Mucosa of rectum (tissue), 2 donors: ENCODE measurements around the gene CCNI2.

Experiments used
- H3K27ac ChIP-seq, 2 donors: one replicate each; pipeline ENCODE4 v1.7.0; 2013; ENCODE audit warnings: inconsistent platforms in 2 of 2, low read depth in 2 of 2, low read length in 2 of 2
- H3K27me3 ChIP-seq, 2 donors: one replicate each; pipeline ENCODE4 v1.7.0; 2013; ENCODE audit warnings: low read length in 2 of 2; ENCODE audit not compliant: control insufficient read depth in 2 of 2, insufficient read depth in 2 of 2
- H3K36me3 ChIP-seq, 2 donors: one replicate each; pipeline ENCODE4 v1.7.0; 2013; ENCODE audit warnings: low read length in 2 of 2; ENCODE audit not compliant: control insufficient read depth in 2 of 2, insufficient read depth in 2 of 2
- H3K4me1 ChIP-seq, 2 donors: one replicate each; pipeline ENCODE4 v1.7.0; 2013; ENCODE audit warnings: low read length in 2 of 2, mild to moderate bottlenecking in 1 of 2; ENCODE audit not compliant: control insufficient read depth in 2 of 2, insufficient read depth in 2 of 2
- H3K4me3 ChIP-seq, 2 donors: one replicate each; pipeline ENCODE4 v1.7.0; 2013; ENCODE audit warnings: low read length in 2 of 2
- H3K9ac ChIP-seq, 2 donors: one replicate each; pipeline ENCODE4 v1.7.0; 2013; ENCODE audit warnings: low read length in 2 of 2, low read depth in 1 of 2, mild to moderate bottlenecking in 1 of 2
- H3K9me3 ChIP-seq, 2 donors: one replicate each; pipeline ENCODE4 v1.7.0; 2013; ENCODE audit warnings: low read length in 2 of 2; ENCODE audit not compliant: control insufficient read depth in 2 of 2
- donor health status: healthy.
- donor health status: Normal muscosa, but diverticular disease.

Gene CCNI2

GRCh38 chr5:132778856-132779255 lies 31.6 kb downstream of the CCNI2 start:
- H3K4me3 ChIP-seq, result no peak overlapping the region
- H3K4me1 ChIP-seq, result peaks cover 19 to 22% of the 10 kb centered on the region in 2 donors
- no peak overlapping the region for H3K9ac ChIP-seq
- H3K9me3 ChIP-seq, result no peaks in the 10 kb centered on the region
- H3K27ac ChIP-seq, result no peak overlapping the region
- no peaks in the 10 kb centered on the region for H3K27me3 ChIP-seq
- H3K36me3 ChIP-seq, result no peaks in the 10 kb centered on the region

GRCh38 chr5:132779961-132780360 lies 32.7 kb downstream of the CCNI2 start:
- H3K9me3 ChIP-seq, result no peaks in the 10 kb centered on the region
- H3K9ac ChIP-seq, result no peak overlapping the region
- H3K27ac ChIP-seq, result no peak overlapping the region
- peaks cover 13 to 16% of the 10 kb centered on the region in 2 donors for H3K4me1 ChIP-seq
- H3K4me3 ChIP-seq, result no peak overlapping the region
- H3K36me3 ChIP-seq, result no peaks in the 10 kb centered on the region
- no peaks in the 10 kb centered on the region for H3K27me3 ChIP-seq

- no peaks in the 10 kb centered on the region for H3K27me3 ChIP-seq
- H3K4me1 ChIP-seq, result peaks cover 7 to 10% of the 10 kb centered on the region in 2 donors
- no peaks in the 10 kb centered on the region for H3K36me3 ChIP-seq
- no peak overlapping the region for H3K4me3 ChIP-seq
- no peak overlapping the region for H3K27ac ChIP-seq
- H3K9me3 ChIP-seq, result no peaks in the 10 kb centered on the region
- H3K9ac ChIP-seq, result no peak overlapping the region
Observed at GRCh38 chr5:132780577-132780976, 33.4 kb downstream of the CCNI2 start.

- H3K27me3 ChIP-seq, result no peaks in the 10 kb centered on the region
- H3K36me3 ChIP-seq, result no peaks in the 10 kb centered on the region
- H3K9me3 ChIP-seq, result no peaks in the 10 kb centered on the region
- H3K4me3 ChIP-seq, result no peak overlapping the region
- no peak overlapping the region for H3K27ac ChIP-seq
- H3K9ac ChIP-seq, result no peak overlapping the region
- H3K4me1 ChIP-seq, result peaks cover 2 to 7% of the 10 kb centered on the region in 2 donors
Observed at GRCh38 chr5:132781029-132781428, 33.8 kb downstream of the CCNI2 start.

GRCh38 chr5:132782101-132782500 lies 34.9 kb downstream of the CCNI2 start:
- Histone ChIP-seq H3K27me3 (no peaks in the 10 kb centered on the region), H3K9me3 (no peaks in the 10 kb centered on the region), H3K4me1 (peaks cover 0 to 3% of the 10 kb centered on the region in 2 donors), H3K9ac (no peak overlapping the region), H3K27ac (no peak overlapping the region), H3K4me3 (no peak overlapping the region), H3K36me3 (no peaks in the 10 kb centered on the region)

- Histone ChIP-seq H3K9me3 (no peaks in the 10 kb centered on the region), H3K9ac (no peak overlapping the region)
Observed at GRCh38 chr5:132785365-132785764, 38.1 kb downstream of the CCNI2 start.

GRCh38 chr5:132785864-132786263 lies 38.6 kb downstream of the CCNI2 start:
- no peak overlapping the region for H3K9ac ChIP-seq
- no peaks in the 10 kb centered on the region for H3K9me3 ChIP-seq
- no peaks in the 10 kb centered on the region for H3K27me3 ChIP-seq
- H3K4me3 ChIP-seq, result no peak overlapping the region
- no peaks in the 10 kb centered on the region for H3K36me3 ChIP-seq
- H3K27ac ChIP-seq, result no peak overlapping the region
- no peaks in the 10 kb centered on the region for H3K4me1 ChIP-seq

More at GRCh38 chr5:132785365-132785764, 38.1 kb downstream of the CCNI2 start:
- Histone ChIP-seq H3K36me3 (no peaks in the 10 kb centered on the region), H3K4me3 (no peak overlapping the region), H3K4me1 (no peaks in the 10 kb centered on the region), H3K27ac (no peak overlapping the region), H3K27me3 (no peaks in the 10 kb centered on the region)

GRCh38 chr5:132787076-132787475 lies 39.9 kb downstream of the CCNI2 start:
- Histone ChIP-seq H3K4me3 (no peak overlapping the region), H3K36me3 (no peaks in the 10 kb centered on the region), H3K4me1 (no peaks in the 10 kb centered on the region), H3K27ac (no peak overlapping the region), H3K9ac (no peak overlapping the region), H3K9me3 (no peaks in the 10 kb centered on the region), H3K27me3 (no peaks in the 10 kb centered on the region)

GRCh38 chr5:132788508-132788907 lies 41.3 kb downstream of the CCNI2 start:
- H3K9ac ChIP-seq, result no peak overlapping the region
- no peaks in the 10 kb centered on the region for H3K9me3 ChIP-seq
- no peaks in the 10 kb centered on the region for H3K4me1 ChIP-seq
- no peaks in the 10 kb centered on the region for H3K36me3 ChIP-seq
- H3K4me3 ChIP-seq, result no peak overlapping the region
- no peaks in the 10 kb centered on the region for H3K27me3 ChIP-seq
- no peak overlapping the region for H3K27ac ChIP-seq

GRCh38 chr5:132788990-132789886 lies 42.0 kb downstream of the CCNI2 start:
- no peak overlapping the region for H3K4me3 ChIP-seq
- H3K9me3 ChIP-seq, result no peaks in the 10 kb centered on the region
- H3K4me1 ChIP-seq, result no peaks in the 10 kb centered on the region
- H3K36me3 ChIP-seq, result no peaks in the 10 kb centered on the region
- H3K27ac ChIP-seq, result no peak overlapping the region
- H3K9ac ChIP-seq, result no peak overlapping the region
- H3K27me3 ChIP-seq, result no peaks in the 10 kb centered on the region
